NCI-H82 (cell line): ENCODE results near the gene ZNF827.

ENCODE experiments used
- DNase-seq: peaks from one replicate; lab custom pipeline; 2025; lab: John Stamatoyannopoulos, UW

ZNF827 gene, protein sequence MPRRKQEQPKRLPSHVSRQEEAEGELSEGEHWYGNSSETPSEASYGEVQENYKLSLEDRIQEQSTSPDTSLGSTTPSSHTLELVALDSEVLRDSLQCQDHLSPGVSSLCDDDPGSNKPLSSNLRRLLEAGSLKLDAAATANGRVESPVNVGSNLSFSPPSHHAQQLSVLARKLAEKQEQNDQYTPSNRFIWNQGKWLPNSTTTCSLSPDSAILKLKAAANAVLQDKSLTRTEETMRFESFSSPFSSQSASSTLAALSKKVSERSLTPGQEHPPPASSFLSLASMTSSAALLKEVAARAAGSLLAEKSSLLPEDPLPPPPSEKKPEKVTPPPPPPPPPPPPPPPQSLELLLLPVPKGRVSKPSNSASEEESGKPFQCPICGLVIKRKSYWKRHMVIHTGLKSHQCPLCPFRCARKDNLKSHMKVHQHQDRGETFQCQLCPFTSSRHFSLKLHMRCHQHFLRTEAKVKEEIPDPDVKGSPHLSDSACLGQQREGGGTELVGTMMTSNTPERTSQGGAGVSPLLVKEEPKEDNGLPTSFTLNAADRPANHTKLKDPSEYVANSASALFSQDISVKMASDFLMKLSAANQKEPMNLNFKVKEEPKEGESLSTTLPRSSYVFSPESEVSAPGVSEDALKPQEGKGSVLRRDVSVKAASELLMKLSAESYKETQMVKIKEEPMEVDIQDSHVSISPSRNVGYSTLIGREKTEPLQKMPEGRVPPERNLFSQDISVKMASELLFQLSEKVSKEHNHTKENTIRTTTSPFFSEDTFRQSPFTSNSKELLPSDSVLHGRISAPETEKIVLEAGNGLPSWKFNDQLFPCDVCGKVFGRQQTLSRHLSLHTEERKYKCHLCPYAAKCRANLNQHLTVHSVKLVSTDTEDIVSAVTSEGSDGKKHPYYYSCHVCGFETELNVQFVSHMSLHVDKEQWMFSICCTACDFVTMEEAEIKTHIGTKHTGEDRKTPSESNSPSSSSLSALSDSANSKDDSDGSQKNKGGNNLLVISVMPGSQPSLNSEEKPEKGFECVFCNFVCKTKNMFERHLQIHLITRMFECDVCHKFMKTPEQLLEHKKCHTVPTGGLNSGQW

DNA sequence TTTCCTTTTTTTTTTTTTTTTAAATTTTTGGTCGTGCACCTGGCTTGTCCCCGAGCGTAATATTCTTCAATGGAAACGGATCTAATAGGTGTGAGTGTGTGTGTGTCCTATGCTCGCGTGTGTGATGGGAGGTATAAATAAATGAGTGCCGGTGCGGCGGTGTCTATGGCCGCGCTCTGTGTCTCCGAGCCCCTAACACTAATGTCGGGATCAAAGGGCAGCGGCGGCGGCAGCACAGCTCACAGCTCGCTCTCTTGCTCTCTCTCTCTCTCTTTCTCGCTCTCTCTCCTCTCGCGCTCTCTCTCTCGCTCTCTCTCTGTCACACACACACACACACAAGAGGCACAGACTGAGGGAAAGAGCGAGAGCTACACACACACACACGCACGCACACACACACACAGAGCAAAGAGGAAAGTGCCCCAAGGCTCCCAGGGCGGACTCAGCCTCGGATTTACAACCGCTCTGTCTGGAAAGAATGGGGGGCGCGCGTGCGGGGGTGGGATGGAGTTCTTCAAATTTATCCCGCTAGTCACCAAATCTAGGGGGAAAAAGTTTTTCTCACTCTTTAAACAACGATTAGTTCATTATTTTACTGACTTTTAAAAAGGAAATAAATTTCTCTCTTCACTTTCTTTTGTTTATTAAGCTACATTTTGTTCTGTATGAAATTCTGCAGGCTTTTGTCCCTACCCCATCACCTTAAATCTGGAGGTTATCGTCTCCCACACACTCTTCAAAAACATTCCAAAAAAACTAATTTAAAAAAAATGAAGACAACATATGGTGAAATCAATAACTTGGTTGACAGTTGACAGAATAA lies at the start of gene ZNF827:
Gene ZNF827, minus strand, starts transcription at position 206 of the 823 bp plus-strand sequence. CDS start 416 bp downstream, outside the sequence.
- DNase-seq, result peak; percentile 80

DNA sequence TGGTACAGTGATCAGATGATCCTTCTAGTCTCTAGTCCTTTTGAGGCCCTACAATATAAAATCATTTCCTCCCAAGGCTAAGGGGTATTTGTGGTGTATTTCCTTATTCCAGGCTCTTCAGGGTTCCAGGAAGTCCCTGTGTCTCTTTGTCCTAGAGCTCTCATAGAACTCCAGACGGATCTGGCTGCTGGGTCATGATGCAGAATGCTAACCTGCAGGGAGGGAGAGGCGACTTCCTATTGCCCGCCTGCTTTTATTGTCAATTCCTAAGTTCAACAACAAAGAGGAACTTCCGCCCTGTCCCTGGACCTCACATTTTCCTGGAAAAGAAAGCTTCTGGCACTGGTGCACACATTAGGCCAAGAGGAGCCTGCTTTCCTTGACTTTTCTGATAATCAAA lies 45.9 kb upstream of the ZNF827 start:
- no peak for DNase-seq

DNA sequence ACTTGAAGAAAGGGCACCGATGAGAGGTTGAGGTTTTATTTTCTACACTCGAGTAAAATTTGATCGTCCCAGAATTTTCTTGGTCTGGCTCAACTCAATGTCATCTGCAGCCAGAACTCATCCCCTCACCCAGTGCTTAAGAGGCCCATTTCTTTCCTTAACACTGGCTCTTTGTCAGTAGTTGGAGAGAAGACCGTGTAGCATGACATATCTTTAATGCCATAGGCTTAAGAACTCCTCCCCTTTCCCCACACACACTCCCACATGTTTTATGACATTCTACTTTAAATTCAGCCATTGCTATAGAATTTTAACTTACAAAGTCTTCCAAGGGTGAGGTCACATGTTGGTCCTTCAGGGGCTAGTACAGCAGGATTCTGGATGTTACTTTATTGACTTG lies 44.2 kb upstream of the ZNF827 start:
- no peak for DNase-seq

DNA sequence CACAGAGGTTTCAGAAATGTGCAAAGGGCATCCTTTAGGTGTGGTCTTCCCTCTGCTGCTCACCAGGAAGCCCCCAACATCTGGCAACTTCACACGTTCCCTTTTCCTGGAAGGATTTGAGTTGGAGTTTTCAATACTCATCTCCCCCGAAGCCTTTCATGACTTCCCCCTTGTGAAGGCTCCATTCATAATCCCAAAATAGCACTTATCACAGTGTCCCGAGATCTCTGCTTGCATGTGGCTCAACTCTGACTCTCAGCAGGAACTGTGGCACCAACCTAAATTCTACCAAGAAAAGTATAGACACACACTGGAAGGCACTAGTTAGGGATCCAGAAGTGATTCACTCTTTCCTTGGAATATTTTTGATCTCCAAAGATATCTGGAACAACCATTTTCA lies 40.5 kb upstream of the ZNF827 start:
- no peak for DNase-seq

DNA sequence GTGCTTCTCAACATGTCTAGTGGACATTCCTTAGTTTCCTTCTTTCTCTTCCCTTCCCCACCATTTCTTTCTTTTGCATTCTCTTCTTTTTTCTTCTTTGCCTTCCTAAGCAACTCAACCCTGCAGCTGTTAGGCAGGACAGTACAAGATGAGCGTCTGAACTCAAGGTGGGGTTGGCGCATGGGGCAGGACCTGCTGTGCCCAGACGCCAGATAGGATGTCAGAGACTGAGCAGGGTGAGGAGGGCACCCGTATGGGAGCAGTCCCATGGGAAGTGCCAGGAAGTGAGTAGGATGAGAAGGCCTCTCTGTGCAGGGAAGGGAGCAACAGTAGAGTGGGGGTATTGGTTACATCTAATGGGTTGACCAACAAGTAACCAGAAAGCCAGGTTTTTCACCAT lies 38.1 kb upstream of the ZNF827 start:
- no peak for DNase-seq

DNA sequence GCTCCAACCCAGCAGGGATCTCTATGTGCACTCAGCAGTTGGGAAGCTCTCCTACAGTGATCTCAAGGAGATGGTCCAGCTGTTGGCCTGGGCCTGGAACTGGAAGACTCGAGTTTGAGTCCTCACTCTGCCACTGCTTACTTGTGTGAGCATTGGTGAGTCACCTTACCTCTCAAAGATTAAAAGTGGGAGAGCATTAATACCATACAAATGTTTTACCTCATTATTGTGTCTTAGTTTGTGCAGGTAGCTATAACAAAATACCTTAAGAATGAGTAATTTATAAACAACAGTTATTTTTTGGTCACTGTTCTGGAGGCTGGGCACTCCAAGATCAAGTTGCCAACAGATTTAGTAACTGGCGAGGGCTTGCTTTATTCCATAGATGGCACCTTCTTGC lies 21.4 kb upstream of the ZNF827 start:
- DNase-seq, result no peak

DNA sequence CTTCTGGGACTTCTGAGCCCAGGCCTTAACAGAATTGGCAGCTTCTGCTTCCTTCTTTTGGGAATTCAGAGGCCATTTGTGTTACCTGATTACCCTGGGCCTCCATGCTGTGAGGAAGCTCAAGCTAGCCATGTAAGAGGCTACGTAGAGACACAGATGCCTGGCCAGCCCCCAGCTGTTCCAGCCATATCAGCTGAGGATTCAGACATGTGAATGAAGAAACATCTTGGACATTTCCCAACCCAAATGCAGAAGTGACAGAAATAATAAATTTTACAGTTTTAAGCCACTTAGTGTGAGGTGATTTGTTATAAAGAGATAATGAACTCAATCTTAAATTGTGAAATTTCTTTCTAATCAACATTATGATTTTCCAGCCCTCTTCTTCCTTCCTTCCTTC lies 18.7 kb upstream of the ZNF827 start:
- DNase-seq, result no peak

DNA sequence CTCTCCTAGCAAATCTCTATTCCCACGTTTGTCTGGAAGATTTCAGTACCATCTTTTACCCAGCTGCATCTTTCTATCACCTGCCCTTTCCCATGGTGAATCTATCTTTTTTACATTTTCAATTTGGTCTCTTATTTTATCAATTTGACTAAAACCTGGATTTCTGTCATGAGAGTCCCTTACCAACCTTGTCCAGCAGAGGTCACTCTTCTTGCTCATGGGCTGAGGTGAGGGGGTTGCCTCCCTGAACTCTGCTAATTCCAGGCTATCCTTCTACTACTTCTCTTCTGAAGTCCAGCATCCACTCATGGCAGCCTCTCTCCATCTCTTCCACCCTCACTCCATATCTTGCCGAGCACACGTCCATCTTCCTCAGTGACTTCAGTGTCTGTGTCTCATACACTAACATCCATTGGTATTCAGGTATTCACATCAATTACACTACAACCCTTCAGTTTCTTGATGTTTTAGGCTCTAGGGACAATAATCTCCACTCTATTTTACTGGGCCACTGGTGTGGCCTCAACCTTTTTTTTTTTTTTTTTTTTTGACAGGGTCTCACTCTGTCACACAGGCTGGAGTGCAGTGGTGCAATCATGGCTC lies 17.8 kb upstream of the ZNF827 start:
- peak; percentile 57 for DNase-seq

DNA sequence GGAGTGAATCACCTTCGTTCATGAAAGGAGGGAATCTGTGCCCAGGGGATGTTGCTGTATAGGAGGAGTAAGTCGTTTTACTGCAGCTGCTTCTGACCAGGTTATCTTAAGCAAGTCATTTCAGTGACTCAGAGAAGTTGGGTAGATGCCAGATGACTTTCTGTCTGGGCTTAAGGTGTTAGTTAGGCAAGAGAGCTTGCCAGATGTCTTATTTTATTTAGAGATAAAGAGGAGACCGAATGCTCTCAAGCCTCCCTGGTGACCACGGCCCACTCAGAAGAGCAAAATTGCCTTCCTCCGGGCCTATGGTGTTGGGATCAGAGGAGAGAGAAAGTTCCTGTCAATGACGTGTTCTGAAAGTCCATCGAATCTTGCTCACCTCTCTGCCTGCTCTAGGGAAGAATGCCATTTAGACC lies 16.3 kb upstream of the ZNF827 start:
- DNase-seq, result peak; percentile 42

DNA sequence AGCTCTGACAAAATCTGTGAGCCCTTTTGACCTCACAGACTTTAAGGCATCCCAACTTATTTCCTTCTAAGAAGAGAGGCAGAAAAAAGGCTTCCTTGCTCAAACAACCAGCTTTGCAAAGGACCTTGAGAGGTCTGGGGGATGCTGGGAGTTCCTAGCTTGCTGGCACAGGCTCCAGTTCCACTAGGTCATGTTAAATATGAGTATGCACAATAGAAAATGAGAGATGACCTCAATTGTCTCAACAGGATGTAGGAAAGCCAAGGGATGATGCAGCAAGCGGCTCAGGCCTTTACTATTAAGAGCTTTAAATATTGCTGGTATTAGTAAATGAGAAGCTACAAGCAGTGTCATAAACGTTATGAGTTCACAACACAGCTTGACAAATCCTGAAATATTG lies 13.3 kb upstream of the ZNF827 start:
- no peak for DNase-seq

DNA sequence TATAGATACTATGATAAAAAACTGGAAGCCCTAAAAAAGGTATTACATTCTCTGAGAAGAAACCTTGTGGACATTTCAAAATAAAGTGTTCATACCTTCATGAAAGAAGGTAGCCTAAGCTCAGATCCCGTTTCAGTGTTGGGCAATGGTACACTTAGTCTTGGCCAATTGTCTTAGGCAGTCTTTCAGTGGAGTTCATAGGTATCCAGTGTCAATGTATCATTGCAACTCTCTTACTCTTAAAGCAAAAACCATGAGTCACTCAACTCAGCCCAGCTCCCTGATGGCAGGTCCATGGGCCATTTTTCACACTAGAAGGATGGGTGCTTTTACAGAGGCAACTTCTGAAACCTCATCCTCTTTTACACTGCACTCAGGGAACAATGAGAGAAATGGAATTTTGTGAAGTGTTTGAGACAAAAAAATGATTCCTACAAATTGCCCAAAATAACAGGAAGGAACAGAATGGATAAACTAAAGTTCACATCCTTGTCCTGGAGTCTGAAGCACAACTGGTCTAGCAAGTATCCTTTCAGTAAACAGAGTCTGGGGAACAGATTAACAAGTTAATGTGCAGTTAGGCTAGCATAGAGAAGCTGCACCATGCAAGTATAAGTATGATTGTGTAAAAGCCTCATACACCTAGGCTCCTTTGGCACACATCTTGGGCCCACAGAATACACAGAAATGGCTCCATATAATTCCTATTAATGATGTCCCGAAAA lies 7.0 kb upstream of the ZNF827 start:
- no peak for DNase-seq

DNA sequence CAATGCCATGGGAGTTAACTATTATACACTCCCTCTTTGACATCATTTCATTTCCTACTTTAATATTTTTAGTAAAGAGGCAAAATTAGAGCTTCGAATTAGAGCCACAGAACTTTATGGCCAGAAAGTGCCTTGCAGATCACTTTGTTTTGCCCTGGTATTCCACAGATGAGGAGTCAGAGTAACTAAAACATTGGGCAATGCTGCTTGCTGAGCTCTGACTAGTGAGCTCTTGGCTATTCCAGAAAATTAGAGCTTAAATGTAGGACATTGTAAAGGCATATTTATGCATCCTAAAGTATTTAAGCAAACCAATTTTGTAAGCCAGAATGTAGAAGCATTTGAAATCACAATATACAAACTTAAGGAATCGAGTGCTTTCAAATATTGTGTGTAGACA lies 6.3 kb upstream of the ZNF827 start:
- no peak for DNase-seq

DNA sequence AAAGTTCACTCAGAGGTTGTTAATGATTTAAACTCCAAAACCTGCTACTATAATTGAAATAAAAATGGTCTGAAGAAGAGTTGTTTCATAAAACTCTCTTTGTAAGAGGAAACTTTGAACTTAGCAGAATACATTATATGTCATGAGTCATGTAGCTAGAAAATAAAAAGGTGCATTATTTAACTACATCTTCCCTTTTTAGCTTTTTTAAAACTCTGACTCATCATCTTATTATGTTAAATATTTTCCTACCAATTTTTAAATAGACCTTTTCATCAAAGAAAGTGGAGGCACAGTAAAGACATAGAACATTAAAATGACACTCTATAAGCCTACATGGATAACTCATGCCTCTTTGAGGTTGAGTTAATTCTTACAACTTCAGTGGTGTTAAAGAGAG lies 1.2 kb upstream of the ZNF827 start:
- no peak for DNase-seq

DNA sequence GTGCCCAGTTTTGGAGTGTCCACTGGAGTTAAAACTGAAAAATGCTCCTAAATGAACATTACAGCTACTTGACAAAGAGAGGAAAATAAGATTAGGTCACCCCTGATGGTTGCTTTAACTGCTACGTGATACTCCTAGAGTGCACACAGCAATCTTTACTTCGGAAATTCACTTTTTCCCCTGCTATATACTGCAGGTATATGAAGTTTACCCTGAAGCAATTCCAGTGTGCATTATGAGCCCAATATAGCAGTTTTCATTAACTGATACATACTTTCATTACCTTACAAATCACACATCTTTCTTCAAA lies 773 bp upstream of the ZNF827 start:
- DNase-seq, result no peak

DNA sequence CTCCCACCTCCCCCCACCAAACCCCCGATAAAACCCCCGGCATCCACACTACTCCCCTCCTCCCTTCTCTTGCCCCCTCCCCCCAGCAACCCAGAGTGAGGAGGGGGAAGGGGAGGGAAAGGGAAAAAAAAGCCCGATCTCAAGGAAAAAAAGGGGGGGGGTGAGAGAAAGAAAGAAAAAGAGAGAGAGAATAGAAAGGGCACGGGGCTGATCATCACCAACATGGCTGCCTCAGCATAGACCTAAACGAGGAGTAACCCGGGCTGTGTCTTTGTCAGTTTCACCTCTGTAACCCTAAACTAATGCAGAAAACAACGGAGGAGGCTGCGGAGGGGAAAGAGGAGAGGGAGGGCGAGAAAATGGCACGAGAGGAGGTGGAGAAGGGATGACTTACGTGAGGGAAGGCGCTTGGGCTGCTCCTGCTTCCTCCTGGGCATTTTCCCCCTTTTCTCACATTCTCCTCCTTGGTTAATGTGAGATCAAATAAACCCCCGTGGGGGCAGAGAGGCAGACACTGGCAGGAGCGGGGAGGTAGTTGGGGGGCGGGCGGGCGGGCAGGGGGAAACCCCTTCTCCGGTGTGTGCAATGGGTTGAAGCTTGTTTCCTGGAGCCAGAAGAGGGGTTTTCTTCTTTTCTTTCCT lies 532 bp downstream of the ZNF827 start:
- peak; percentile 55 for DNase-seq

DNA sequence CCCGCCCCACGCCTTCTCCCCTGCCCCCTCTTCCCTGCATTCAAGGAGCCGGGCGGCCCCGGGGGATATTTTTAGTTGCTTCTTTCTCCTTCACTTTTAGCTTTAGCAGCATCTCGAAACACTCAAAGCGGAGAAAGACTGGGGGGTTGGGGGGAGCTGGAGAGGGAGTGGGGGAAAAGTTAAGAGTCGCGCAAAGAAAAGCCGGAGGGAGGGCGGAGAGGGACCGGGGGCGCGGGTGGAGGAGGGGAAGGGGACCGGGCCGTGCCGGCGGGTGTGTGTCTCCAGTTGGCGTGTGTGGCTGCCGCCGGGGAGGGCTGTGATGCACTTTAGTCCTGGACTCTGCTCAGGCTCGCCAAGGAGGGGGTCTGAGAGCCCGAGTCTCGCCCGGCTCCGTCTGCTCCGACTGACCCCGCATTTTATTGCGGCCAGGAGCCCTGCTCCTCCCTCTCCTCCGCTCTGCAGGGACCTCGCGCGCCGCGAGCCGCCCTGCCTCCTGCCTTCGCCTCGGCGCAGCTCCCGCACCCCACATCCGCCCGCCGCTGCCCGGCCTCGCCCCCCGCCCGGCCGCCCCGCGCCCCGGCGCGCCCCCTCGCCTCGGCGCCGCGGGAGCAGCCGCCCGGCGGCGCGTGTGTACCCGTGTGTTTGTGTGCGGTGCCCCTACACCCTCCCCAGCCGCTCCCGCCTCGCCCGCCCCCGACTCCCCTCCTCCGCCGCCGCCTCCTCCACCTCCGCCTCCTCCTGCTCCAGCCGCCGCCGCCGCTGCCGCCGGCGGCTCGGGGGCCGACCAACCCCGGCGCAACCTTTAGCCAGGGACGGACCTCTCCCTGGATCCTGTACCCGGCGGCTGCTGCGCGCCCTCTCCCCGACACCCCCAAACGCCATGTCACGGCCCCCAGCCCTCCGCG lies 1.4 kb downstream of the ZNF827 start:
- peak; percentile 86 for DNase-seq

DNA sequence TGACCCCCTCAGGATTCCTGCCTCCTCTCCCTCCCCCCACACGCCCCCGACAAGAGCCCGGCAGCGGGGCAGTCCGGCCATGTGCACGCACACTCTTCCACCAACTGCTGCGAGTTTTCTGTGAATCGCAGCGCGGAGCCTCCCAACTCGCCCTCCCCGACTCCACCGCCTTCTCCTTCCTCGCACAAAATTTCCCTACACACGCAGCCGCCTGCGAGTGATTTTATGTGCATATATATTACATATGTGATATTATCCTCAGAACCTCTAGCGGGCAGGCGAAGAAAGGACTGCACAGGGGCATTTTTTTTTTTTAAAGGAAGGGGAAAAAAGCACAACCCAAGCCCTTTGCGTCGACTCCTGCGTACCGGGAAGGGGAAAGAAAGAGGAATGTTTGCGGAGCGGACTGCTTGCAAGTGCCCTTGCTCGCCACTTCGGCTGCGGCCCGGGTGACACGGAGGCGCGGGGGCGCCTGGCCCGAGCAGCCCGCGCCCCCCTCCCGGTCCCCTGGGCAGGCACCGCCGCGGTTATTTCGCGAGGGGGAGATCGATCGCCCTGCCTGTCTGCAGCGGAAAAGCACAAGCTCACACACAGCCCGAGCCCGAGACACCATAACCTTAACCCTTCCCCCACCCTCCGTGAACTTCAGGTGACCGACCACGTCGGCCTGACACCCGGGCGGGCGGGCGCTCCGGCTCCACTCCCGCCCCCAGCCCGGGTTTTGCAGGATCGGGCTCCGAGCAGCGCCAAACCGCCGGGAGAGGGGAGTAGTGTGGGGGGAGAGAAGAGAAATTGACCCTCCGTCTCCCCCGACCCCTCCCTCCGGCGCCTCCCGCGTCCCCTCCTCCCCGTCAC lies 2.3 kb downstream of the ZNF827 start:
- peak; percentile 91 for DNase-seq
